ENCODE measurements around the gene LTB. TPM values are rescaled to one million over a fixed set of nuclear protein-coding genes. Genes with fewer than 3 reads are reported as not detected.

LTB gene
- total and polyA plus RNA-seq, 9 of the 15 experiments (the other 6 are each of a cell fraction or from before 2014, with no cell fraction given) = 0.07 to 0.51 TPM; not detected in 7

GRCh38 chr6:31578184-31579118, 3.8 kb downstream of the LTB start (continued):
- no peak for TF ChIP-seq ZBTB40 (IDR thresholded peaks at IDR 0.05)
- TF ChIP-seq ZBTB40 (CRISPR knock-in tag; IDR thresholded peaks at IDR 0.05) = no peak
- no peak for TF ChIP-seq ZNF511 (CRISPR knock-in tag; IDR thresholded peaks at IDR 0.05)
- TF ChIP-seq TARDBP (IDR thresholded peaks at IDR 0.05) = no peak
- no peak for TF ChIP-seq ELF4 (CRISPR knock-in tag; IDR thresholded peaks at IDR 0.05)
- no peak for TF ChIP-seq USF2 (CRISPR knock-in tag; IDR thresholded peaks at IDR 0.05)

Measured in K562 (cell line).